GM12878 (cell line): ENCODE measurements around the gene S100B. TPM values are rescaled to one million over a fixed set of nuclear protein-coding genes. Genes with fewer than 3 reads are reported as not detected.

ENCODE experiments used
- CHD1 ChIP-seq: IDR thresholded peaks from 2 replicates; pipeline ENCODE4 v1.6.1; 2012; ENCODE audit warnings: low read depth, low read length, improper control_type of control experiment
- GATAD2B ChIP-seq: fragments of 450-650 bp; conservative IDR thresholded peaks from 2 replicates; pipeline ENCODE4 v1.6.1; 2017; ENCODE audit warnings: low read depth, mild to moderate bottlenecking, moderate library complexity
- MXI1 ChIP-seq: fragments of 150-350 bp; IDR thresholded peaks from 2 replicates; pipeline ENCODE4 v1.6.1; 2011; ENCODE audit warnings: low read depth, mild to moderate bottlenecking, inconsistent platforms, low read length, improper control_type of control experiment
- STAT3 ChIP-seq: IDR thresholded peaks from 2 replicates; pipeline ENCODE4 v1.6.1; 2011; ENCODE audit warnings: low read depth, low read length, improper control_type of control experiment
- TAF1 ChIP-seq: IDR thresholded peaks from 2 replicates; pipeline ENCODE4 v1.6.1; 2011; ENCODE audit warnings: mild to moderate bottlenecking, low read depth, low read length, borderline replicate concordance
- ZNF24 ChIP-seq: fragments of 450-650 bp; IDR thresholded peaks from 2 replicates; pipeline ENCODE4 v1.6.1; 2017; ENCODE audit warnings: antibody characterized with exemption, mild to moderate bottlenecking
- polyA plus RNA-seq, 11 experiments: library from polyadenylated mRNA; depleted of rRNA in 4 of 11; unstranded in 6 of 11; stranded (reverse) in 5 of 11; fragments of >200 nt; fragmentation: Nextera tagmentation in 4 of 11; fragmentation: Illumina TruSeq in 1 of 11; extraction: Ambion mirVana in 4 of 11; extraction: Trizol in 1 of 11; gene quantifications; 1 replicate in 1 of 11; 2 replicates in 10 of 11; pipeline versions ENCODE4 v1.2.1 to v1.2.3, GENCODE V29; 2011 to 2016; ENCODE audit warnings: inconsistent platforms in 2 of 11, missing spikeins in 2 of 11, low read depth in 1 of 11
- total RNA-seq, 4 experiments: library from RNA; depleted of rRNA in 3 of 4; stranded (reverse); fragments of >200 nt in 3 of 4; fragmentation: Illumina TruSeq in 1 of 4; extraction: Trizol in 1 of 4; gene quantifications; 2 replicates each; pipeline versions ENCODE4 v1.2.1 to v1.2.3, GENCODE V29; 2013 to 2021
- TF ChIP-seq, protein P1 (sequence below): IDR thresholded peaks from 2 replicates; pipeline ENCODE4 v1.6.1; 2012; ENCODE audit warnings: mild to moderate bottlenecking, low read depth, low read length
- TF ChIP-seq, protein P2 (sequence below): fragments of 150-350 bp; IDR thresholded peaks from 2 replicates; pipeline ENCODE4 v1.6.1; 2016; ENCODE audit warnings: low read depth, low read length

S100B gene
- total and polyA plus RNA-seq, 10 of the 15 experiments (the other 5 are each of a cell fraction or from before 2014, with no cell fraction given), result 0.11 to 0.22 TPM; not detected in 8

DNA sequence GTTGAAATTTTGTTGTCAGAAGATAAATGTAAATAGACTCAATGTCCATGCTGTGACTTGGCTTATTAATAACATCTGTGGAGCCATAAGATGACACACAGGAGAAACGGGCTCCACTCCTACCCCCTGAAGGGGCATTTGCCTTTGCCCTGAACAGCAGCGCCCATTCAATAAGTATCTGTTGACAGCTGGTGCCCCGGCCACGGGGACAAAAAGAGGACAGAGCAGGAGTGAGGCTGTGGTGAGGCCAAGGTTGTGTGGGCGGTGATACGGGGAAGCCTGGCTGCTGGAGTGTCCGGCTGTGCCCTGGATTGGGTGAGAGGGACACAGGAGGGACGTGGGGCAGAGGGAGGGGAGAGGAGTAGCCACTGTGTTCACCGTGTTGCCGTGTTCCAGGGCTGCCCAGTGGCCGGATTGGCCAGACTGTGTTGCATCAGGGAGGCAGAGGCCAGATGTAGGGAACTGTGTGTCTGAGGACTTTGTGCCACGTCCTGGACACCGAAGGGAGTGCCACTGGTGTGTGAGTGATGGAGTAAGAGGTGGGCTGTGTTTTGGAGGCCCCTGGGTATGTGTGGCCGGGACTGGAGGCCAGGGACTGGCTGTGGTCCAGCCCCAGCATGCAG is 45.7 kb upstream of the S100B start (continued):
- TF ChIP-seq, protein P1, sequence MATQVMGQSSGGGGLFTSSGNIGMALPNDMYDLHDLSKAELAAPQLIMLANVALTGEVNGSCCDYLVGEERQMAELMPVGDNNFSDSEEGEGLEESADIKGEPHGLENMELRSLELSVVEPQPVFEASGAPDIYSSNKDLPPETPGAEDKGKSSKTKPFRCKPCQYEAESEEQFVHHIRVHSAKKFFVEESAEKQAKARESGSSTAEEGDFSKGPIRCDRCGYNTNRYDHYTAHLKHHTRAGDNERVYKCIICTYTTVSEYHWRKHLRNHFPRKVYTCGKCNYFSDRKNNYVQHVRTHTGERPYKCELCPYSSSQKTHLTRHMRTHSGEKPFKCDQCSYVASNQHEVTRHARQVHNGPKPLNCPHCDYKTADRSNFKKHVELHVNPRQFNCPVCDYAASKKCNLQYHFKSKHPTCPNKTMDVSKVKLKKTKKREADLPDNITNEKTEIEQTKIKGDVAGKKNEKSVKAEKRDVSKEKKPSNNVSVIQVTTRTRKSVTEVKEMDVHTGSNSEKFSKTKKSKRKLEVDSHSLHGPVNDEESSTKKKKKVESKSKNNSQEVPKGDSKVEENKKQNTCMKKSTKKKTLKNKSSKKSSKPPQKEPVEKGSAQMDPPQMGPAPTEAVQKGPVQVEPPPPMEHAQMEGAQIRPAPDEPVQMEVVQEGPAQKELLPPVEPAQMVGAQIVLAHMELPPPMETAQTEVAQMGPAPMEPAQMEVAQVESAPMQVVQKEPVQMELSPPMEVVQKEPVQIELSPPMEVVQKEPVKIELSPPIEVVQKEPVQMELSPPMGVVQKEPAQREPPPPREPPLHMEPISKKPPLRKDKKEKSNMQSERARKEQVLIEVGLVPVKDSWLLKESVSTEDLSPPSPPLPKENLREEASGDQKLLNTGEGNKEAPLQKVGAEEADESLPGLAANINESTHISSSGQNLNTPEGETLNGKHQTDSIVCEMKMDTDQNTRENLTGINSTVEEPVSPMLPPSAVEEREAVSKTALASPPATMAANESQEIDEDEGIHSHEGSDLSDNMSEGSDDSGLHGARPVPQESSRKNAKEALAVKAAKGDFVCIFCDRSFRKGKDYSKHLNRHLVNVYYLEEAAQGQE, result no peak
- TF ChIP-seq, protein P2, sequence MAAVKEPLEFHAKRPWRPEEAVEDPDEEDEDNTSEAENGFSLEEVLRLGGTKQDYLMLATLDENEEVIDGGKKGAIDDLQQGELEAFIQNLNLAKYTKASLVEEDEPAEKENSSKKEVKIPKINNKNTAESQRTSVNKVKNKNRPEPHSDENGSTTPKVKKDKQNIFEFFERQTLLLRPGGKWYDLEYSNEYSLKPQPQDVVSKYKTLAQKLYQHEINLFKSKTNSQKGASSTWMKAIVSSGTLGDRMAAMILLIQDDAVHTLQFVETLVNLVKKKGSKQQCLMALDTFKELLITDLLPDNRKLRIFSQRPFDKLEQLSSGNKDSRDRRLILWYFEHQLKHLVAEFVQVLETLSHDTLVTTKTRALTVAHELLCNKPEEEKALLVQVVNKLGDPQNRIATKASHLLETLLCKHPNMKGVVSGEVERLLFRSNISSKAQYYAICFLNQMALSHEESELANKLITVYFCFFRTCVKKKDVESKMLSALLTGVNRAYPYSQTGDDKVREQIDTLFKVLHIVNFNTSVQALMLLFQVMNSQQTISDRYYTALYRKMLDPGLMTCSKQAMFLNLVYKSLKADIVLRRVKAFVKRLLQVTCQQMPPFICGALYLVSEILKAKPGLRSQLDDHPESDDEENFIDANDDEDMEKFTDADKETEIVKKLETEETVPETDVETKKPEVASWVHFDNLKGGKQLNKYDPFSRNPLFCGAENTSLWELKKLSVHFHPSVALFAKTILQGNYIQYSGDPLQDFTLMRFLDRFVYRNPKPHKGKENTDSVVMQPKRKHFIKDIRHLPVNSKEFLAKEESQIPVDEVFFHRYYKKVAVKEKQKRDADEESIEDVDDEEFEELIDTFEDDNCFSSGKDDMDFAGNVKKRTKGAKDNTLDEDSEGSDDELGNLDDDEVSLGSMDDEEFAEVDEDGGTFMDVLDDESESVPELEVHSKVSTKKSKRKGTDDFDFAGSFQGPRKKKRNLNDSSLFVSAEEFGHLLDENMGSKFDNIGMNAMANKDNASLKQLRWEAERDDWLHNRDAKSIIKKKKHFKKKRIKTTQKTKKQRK, result no peak
- no peak for TF ChIP-seq TAF1
- TF ChIP-seq MXI1, result no peak
- TF ChIP-seq CHD1, result no peak
- no peak for TF ChIP-seq ZNF24
- no peak for TF ChIP-seq STAT3
- TF ChIP-seq GATAD2B, result no peak
